Central memory CD8-positive, alpha-beta T cell (primary cell): Measurements from ENCODE around the gene ING5.
"Not testable (repeated sequence)": the region's sequence is repeated elsewhere in the genome, so short reads cannot be mapped to it uniquely, and the experiment has no call there.

Source experiments
- ATAC-seq: fragments of 150-1000 bp; cut with Tn5 transposase; replicated peaks from 2 replicates; pipeline ENCODE4 v1.10.0; 2022; ENCODE audit warnings: mild to moderate bottlenecking, moderate FRiP score, moderate number of reproducible peaks; ENCODE audit not compliant: poor library complexity, severe bottlenecking; ENCODE audit errors: extremely low read depth
- DNase-seq, 2 donors: peaks; one replicate each; pipeline ENCODE4 v3.0.0; 2021; ENCODE audit warnings: low spot score in 2 of 2
- H3K27ac Mint-ChIP-seq: one replicate; pipeline ENCODE4 v1.8.0; 2022; ENCODE audit warnings: low read depth, mild to moderate bottlenecking, moderate library complexity, mixed read lengths
- H3K27me3 Mint-ChIP-seq: one replicate; pipeline ENCODE4 v1.8.0; 2022; ENCODE audit warnings: mixed read lengths
- H3K36me3 Mint-ChIP-seq: one replicate; pipeline ENCODE4 v1.8.0; 2022; ENCODE audit warnings: mild to moderate bottlenecking, moderate library complexity, mixed read lengths; ENCODE audit not compliant: insufficient read depth
- H3K4me1 Mint-ChIP-seq: one replicate; pipeline ENCODE4 v1.8.0; 2022; ENCODE audit warnings: mixed read lengths
- H3K4me3 Mint-ChIP-seq: one replicate; pipeline ENCODE4 v1.8.0; 2022; ENCODE audit warnings: mild to moderate bottlenecking, moderate library complexity, mixed read lengths
- H3K9me3 Mint-ChIP-seq: one replicate; pipeline ENCODE4 v1.8.0; 2022; ENCODE audit warnings: mixed read lengths

Gene ING5

GRCh38 chr2:241752253-241752652, 50.4 kb downstream of the ING5 start:
- Mint-ChIP-seq H3K27me3 (no peaks in the 10 kb centered on the region), H3K9me3 (no peaks in the 10 kb centered on the region), H3K36me3 (peaks cover 9% of the 10 kb centered on the region), H3K27ac (no peak overlapping the region), H3K4me1 (peaks cover 6% of the 10 kb centered on the region), H3K4me3 (no peak overlapping the region)
- no peak for DNase-seq
- ATAC-seq, result no peak

- peaks cover 8% of the 10 kb centered on the region for H3K36me3 Mint-ChIP-seq
- DNase-seq (no peak), ATAC-seq (no peak)
- H3K27ac Mint-ChIP-seq, result no peak overlapping the region
- no peak overlapping the region for H3K4me3 Mint-ChIP-seq
- peaks cover 6% of the 10 kb centered on the region for H3K4me1 Mint-ChIP-seq
- no peaks in the 10 kb centered on the region for H3K27me3 Mint-ChIP-seq
- H3K9me3 Mint-ChIP-seq, result no peaks in the 10 kb centered on the region
These were observed 50.9 kb downstream of the ING5 start for GRCh38 chr2:241752689-241753276.

DNA sequence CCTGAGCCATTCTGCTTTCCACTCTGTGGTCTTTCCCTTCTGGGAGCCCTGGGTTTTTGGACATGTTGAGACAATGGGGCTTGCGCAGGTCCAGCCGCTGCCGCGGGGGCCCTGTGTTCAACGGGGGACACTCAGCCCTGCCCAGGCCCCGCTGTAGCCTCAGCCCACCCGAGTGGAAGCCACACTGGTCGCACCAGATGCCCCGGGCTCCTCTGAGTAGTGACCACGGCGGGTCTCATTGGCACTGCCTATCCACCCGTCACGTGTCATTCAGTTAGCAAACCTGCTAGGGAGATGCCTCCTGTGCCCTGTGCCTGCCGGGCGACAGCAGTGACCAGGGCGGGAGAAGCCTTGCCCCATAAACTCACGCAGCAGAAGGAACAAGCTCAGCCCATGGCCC, 51.7 kb downstream of the ING5 start:
- Mint-ChIP-seq H3K4me3 (no peak overlapping the region), H3K36me3 (peaks cover 11% of the 10 kb centered on the region), H3K9me3 (no peaks in the 10 kb centered on the region), H3K27me3 (no peaks in the 10 kb centered on the region), H3K4me1 (peaks cover 6% of the 10 kb centered on the region), H3K27ac (no peak overlapping the region)
- no peak for ATAC-seq
- no peak for DNase-seq

DNA sequence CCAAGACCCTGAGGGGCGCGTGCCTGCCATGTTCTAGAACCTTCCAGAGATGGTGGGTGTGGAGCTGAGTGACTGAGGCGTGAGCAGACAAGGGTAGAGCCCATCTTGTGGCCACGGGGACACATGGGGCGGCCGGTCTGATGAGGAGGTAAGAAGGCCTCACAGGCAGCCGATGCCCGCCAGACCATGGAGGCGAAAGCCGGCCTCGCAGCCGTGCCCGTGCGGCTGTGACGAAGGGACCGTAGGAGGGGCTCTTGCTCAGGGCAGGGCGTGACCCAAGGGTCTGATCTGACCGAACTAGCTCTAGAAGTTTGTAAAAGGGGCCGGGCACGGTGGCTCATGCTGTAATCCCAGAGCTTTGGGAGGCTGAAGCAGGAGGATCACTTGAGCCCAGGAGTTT, 52.2 kb downstream of the ING5 start:
- ATAC-seq (no peak), DNase-seq (no peak)
- no peak overlapping the region for H3K4me3 Mint-ChIP-seq
- no peaks in the 10 kb centered on the region for H3K9me3 Mint-ChIP-seq
- no peak overlapping the region for H3K27ac Mint-ChIP-seq
- no peaks in the 10 kb centered on the region for H3K27me3 Mint-ChIP-seq
- peaks cover 14% of the 10 kb centered on the region for H3K36me3 Mint-ChIP-seq
- H3K4me1 Mint-ChIP-seq, result peaks cover 2% of the 10 kb centered on the region

- peaks cover 20% of the 10 kb centered on the region for H3K36me3 Mint-ChIP-seq
- DNase-seq, result no peak
- H3K9me3 Mint-ChIP-seq, result no peaks in the 10 kb centered on the region
- H3K4me1 Mint-ChIP-seq, result peaks cover 6% of the 10 kb centered on the region
- no peak overlapping the region for H3K4me3 Mint-ChIP-seq
- no peak for ATAC-seq
- H3K27ac Mint-ChIP-seq, result no peak overlapping the region
- H3K27me3 Mint-ChIP-seq, result no peaks in the 10 kb centered on the region
These were observed 53.3 kb downstream of the ING5 start for GRCh38 chr2:241755166-241755565.

DNA sequence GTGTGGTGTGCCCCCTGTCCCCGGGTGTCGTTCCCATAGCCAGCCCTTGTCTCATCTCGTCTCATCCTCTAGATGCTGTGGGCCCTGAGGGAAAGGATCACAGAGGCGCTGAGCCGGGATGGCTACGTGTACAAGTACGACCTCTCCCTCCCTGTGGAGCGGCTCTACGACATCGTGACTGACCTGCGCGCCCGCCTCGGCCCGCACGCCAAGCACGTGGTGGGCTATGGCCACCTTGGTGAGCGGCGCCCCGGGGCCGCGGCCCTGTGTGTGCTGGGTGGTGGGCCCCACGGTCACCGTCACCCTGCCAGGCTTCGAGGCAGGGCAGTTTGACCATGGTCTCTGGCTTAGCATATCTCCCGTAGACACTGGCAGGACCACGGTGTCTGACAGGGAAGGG, 53.9 kb downstream of the ING5 start:
- no peaks in the 10 kb centered on the region for H3K9me3 Mint-ChIP-seq
- peaks cover 21% of the 10 kb centered on the region for H3K36me3 Mint-ChIP-seq
- ATAC-seq, result no peak

DNA sequence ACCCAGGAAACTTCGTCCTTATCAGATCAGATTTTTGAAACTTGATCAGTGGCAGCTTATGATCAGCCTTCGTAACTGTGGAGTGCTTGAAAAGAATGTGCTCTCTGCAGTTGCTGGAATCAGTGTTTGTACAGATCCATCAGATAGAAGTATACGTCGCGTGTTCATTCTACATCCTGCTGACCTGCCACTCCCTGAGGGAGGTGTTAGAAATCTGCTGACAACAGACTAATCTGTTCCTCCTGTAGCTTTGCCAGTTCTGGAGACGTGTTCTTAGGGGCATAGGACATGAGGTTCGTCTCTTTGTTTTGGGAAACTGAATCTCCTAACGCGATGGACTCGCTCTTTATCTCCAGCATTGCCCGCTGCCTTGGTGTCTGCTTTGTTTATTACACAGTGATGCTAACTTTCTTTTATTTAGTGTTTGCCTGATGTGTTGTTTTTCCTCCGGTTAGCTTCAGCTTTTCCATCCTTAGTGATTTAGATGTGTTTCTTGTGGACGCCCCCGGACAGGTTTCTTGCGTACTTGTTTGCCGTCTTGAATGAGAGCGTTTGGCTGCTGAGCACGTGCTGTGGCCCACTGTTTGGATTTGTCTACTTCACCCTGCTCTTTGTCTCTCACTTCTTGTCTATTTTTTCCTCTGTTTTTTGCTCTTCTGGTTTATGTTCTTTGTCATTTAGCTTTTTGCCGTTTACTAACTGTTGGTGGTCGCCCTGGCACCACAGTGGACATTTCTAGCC, 57.4 kb downstream of the ING5 start:
- ATAC-seq (no peak), DNase-seq (no peak)
- no peaks in the 10 kb centered on the region for H3K27me3 Mint-ChIP-seq
- no peaks in the 10 kb centered on the region for H3K9me3 Mint-ChIP-seq
- H3K4me1 Mint-ChIP-seq, result peaks cover 35% of the 10 kb centered on the region
- no peak overlapping the region for H3K4me3 Mint-ChIP-seq
- peaks cover 36% of the 10 kb centered on the region for H3K36me3 Mint-ChIP-seq
- no peak overlapping the region for H3K27ac Mint-ChIP-seq

More for the DNA sequence above, 53.9 kb downstream of the ING5 start:
- H3K27me3 Mint-ChIP-seq, result no peaks in the 10 kb centered on the region
- no peak for DNase-seq
- peaks cover 8% of the 10 kb centered on the region for H3K4me1 Mint-ChIP-seq
- H3K4me3 Mint-ChIP-seq, result no peak overlapping the region
- no peak overlapping the region for H3K27ac Mint-ChIP-seq

DNA sequence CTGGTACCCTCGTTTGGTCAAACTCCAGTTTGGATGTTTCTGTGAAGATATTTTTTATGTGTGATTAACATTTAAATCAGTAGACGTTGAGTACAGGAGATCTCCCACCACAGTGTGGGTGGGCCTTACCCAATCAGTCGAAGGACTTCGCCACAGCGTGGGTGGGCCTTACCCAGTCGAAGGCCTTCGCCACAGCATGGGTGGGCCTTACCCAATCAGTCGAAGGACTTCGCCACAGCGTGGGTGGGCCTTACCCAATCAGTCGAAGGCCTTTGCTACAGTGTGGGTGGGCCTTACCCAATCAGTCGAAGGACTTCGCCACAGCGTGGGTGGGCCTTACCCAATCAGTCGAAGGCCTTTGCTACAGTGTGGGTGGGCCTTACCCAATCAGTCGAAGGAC, 58.1 kb downstream of the ING5 start:
- not testable (repeated sequence) for H3K27me3 Mint-ChIP-seq, H3K9me3 Mint-ChIP-seq, H3K4me3 Mint-ChIP-seq, H3K27ac Mint-ChIP-seq, DNase-seq, ATAC-seq
- H3K36me3 Mint-ChIP-seq, result peaks cover 36% of the 10 kb centered on the region
- H3K4me1 Mint-ChIP-seq, result peaks cover 37% of the 10 kb centered on the region

DNA sequence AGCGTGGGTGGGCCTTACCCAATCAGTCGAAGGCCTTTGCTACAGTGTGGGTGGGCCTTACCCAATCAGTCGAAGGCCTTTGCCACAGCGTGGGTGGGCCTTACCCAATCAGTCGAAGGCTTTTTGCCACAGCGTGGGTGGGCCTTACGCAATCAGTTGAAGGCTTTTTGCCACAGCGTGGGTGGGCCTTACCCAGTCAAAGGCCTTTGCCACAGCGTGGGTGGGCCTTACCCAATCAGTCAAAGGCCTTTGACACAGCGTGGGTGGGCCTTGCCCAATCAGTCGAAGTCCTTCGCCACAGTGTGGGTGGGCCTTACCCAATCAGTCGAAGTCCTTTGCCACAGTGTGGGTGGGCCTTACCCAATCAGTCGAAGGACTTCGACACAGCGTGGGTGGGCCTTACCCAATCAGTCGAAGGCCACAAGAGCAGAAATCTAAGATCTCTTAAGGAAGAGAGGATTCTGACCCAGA, 58.5 kb downstream of the ING5 start:
- Mint-ChIP-seq H3K27ac (peak overlapping the region; percentile 99), H3K9me3 (no peaks in the 10 kb centered on the region), H3K36me3 (peaks cover 36% of the 10 kb centered on the region), H3K4me3 (peak overlapping the region; percentile 45), H3K27me3 (no peaks in the 10 kb centered on the region), H3K4me1 (peaks cover 37% of the 10 kb centered on the region)
- ATAC-seq (no peak), DNase-seq (no peak)

GRCh38 chr2:241762321-241762932, 60.6 kb downstream of the ING5 start:
- H3K27ac Mint-ChIP-seq, result peak overlapping the region; percentile 99
- DNase-seq, result peak in 1 of 2 donors; percentile 25
- H3K4me1 Mint-ChIP-seq, result peaks cover 37% of the 10 kb centered on the region

GRCh38 chr2:241762933-241763369, 61.1 kb downstream of the ING5 start:
- no peaks in the 10 kb centered on the region for H3K27me3 Mint-ChIP-seq
- H3K4me1 Mint-ChIP-seq, result peaks cover 37% of the 10 kb centered on the region
- H3K4me3 Mint-ChIP-seq, result peak overlapping the region; percentile 78
- H3K36me3 Mint-ChIP-seq, result peaks cover 33% of the 10 kb centered on the region
- ATAC-seq (peak; percentile 87), DNase-seq (peak; percentile 63 to 90)
- H3K9me3 Mint-ChIP-seq, result no peaks in the 10 kb centered on the region
- H3K27ac Mint-ChIP-seq, result peak overlapping the region; percentile 99

More at GRCh38 chr2:241762321-241762932, 60.6 kb downstream of the ING5 start:
- Mint-ChIP-seq H3K36me3 (peaks cover 34% of the 10 kb centered on the region), H3K27me3 (no peaks in the 10 kb centered on the region), H3K9me3 (no peaks in the 10 kb centered on the region), H3K4me3 (peak overlapping the region; percentile 78)
- no peak for ATAC-seq

GRCh38 chr2:241763551-241764274, 61.9 kb downstream of the ING5 start:
- peaks cover 29% of the 10 kb centered on the region for H3K36me3 Mint-ChIP-seq
- ATAC-seq, result peak; percentile 59
- peak overlapping the region; percentile 99 for H3K27ac Mint-ChIP-seq
- H3K4me3 Mint-ChIP-seq, result peak overlapping the region; percentile 78
- no peaks in the 10 kb centered on the region for H3K9me3 Mint-ChIP-seq
- DNase-seq, result peak in 1 of 2 donors; percentile 68
- peaks cover 37% of the 10 kb centered on the region for H3K4me1 Mint-ChIP-seq
- no peaks in the 10 kb centered on the region for H3K27me3 Mint-ChIP-seq
